ENCODE results near the gene FARS2.
A peak's percentile ranks its signal among the peaks of the same experiment; 100 is the strongest.

Gene FARS2

GRCh38 chr6:5260661-5261544 lies at the start of gene FARS2, which contains the start of gene LYRM4:
Gene FARS2, plus strand, starts transcription at chr6:5261513.
Gene LYRM4, minus strand, starts transcription at chr6:5260950. Its CDS starts 217 bp downstream, at chr6:5260733.
- DNase-seq (ENCODE audit: insufficient read length, low spot score) (peak; percentile 83), FAIRE-seq (peak; percentile 91)

GRCh38 chr6:5213836-5214235 lies 47.5 kb upstream of the FARS2 start:
- DNase-seq (ENCODE audit: insufficient read length, low spot score) (no peak), FAIRE-seq (no peak)

- FAIRE-seq (peak; percentile 28), DNase-seq (ENCODE audit: insufficient read length, low spot score) (peak; percentile 17)
Measured at GRCh38 chr6:5214570-5215052, 46.7 kb upstream of the FARS2 start.

GRCh38 chr6:5215159-5215558 lies 46.2 kb upstream of the FARS2 start:
- no peak for FAIRE-seq
- no peak for DNase-seq (ENCODE audit: insufficient read length, low spot score)

- no peak for FAIRE-seq
Measured at GRCh38 chr6:5215799-5216198, 45.5 kb upstream of the FARS2 start.

GRCh38 chr6:5217356-5217755 lies 44.0 kb upstream of the FARS2 start:
- FAIRE-seq (no peak), DNase-seq (ENCODE audit: insufficient read length, low spot score) (no peak)

More at GRCh38 chr6:5215799-5216198, 45.5 kb upstream of the FARS2 start:
- no peak for DNase-seq (ENCODE audit: insufficient read length, low spot score)

- no peak for FAIRE-seq
- no peak for DNase-seq (ENCODE audit: insufficient read length, low spot score)
Measured at GRCh38 chr6:5219011-5219691, 42.2 kb upstream of the FARS2 start.

GRCh38 chr6:5220443-5220842 lies 40.9 kb upstream of the FARS2 start:
- no peak for DNase-seq (ENCODE audit: insufficient read length, low spot score)
- FAIRE-seq: no peak

- FAIRE-seq (no peak), DNase-seq (ENCODE audit: insufficient read length, low spot score) (no peak)
Measured at GRCh38 chr6:5223309-5223708, 38.0 kb upstream of the FARS2 start.

GRCh38 chr6:5229356-5229755 lies 32.0 kb upstream of the FARS2 start:
- DNase-seq (ENCODE audit: insufficient read length, low spot score) (no peak), FAIRE-seq (no peak)

GRCh38 chr6:5230081-5230480 lies 31.2 kb upstream of the FARS2 start:
- DNase-seq (ENCODE audit: insufficient read length, low spot score) (no peak), FAIRE-seq (no peak)

- no peak for DNase-seq (ENCODE audit: insufficient read length, low spot score)
- no peak for FAIRE-seq
Measured at GRCh38 chr6:5231289-5231688, 30.0 kb upstream of the FARS2 start.

- FAIRE-seq: no peak
- no peak for DNase-seq (ENCODE audit: insufficient read length, low spot score)
Measured at GRCh38 chr6:5234874-5235273, 26.4 kb upstream of the FARS2 start.

GRCh38 chr6:5235830-5236229 lies 25.5 kb upstream of the FARS2 start:
- FAIRE-seq: no peak
- no peak for DNase-seq (ENCODE audit: insufficient read length, low spot score)

- FAIRE-seq: no peak
Measured at GRCh38 chr6:5237805-5238204, 23.5 kb upstream of the FARS2 start.

GRCh38 chr6:5238336-5238735 lies 23.0 kb upstream of the FARS2 start:
- FAIRE-seq (no peak), DNase-seq (ENCODE audit: insufficient read length, low spot score) (no peak)

More at GRCh38 chr6:5237805-5238204, 23.5 kb upstream of the FARS2 start:
- no peak for DNase-seq (ENCODE audit: insufficient read length, low spot score)

GRCh38 chr6:5241252-5241651 lies 20.1 kb upstream of the FARS2 start:
- no peak for DNase-seq (ENCODE audit: insufficient read length, low spot score)
- no peak for FAIRE-seq

GRCh38 chr6:5243069-5243468 lies 18.2 kb upstream of the FARS2 start:
- no peak for DNase-seq (ENCODE audit: insufficient read length, low spot score)
- FAIRE-seq: no peak

GRCh38 chr6:5246141-5247097 lies 14.9 kb upstream of the FARS2 start:
- DNase-seq (ENCODE audit: insufficient read length, low spot score): no peak
- peak; percentile 31 for FAIRE-seq

GRCh38 chr6:5247201-5247600 lies 14.1 kb upstream of the FARS2 start:
- no peak for FAIRE-seq
- DNase-seq (ENCODE audit: insufficient read length, low spot score): no peak
